OCI-LY3 (cell line): ENCODE results near the gene MAS1.

Experiments used
- CTCF ChIP-seq: fragments of 200-600, 300-600 bp; sonication (generic); IDR thresholded peaks from 2 replicates; pipeline ENCODE4 v1.5.1; 2014; ENCODE audit warnings: antibody characterized with exemption, low read length, low read depth
- EZH2phosphoT487 ChIP-seq: fragments of 200-600 bp; shearing (Covaris generic); IDR thresholded peaks from 2 replicates; pipeline ENCODE4 v1.6.1; 2018; ENCODE audit warnings: antibody characterized with exemption, mixed run types, low read depth

DNA sequence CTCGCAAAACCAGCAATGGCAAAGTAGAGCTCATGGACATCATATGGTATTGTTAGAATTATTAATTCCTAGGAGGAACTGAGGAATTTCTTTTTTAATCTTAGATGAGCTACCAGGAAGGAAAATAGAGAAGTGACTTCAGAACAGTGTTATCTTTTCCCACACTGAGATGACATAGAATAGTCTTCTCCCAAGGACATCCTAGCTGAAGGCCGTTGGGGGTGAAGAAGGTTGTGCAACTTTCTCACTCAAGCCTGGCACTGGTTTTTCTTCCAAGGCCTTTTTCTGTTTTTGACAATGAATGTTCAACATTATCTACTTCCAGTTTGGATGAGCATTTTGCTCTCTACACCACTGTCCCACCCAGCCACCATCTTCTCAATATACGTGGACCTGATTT is 35.8 kb upstream of the MAS1 start:
- no peak for TF ChIP-seq CTCF
- no peak for TF ChIP-seq EZH2phosphoT487
